ENCODE measurements around the gene PEX11G. TPM values are rescaled to one million over a fixed set of nuclear protein-coding genes. Genes with fewer than 3 reads are reported as not detected.

PEX11G gene
- total and polyA plus RNA-seq, 2 of the 8 experiments (the other 6 are each of a cell fraction or from before 2014, with no cell fraction given), result 2.1 to 4.3 TPM

- H4K8ac ChIP-seq (ENCODE audit: extremely low read depth, insufficient read depth, low read length), result no peak overlapping the region
- no peak overlapping the region for H3K4me3 ChIP-seq (ENCODE audit: extremely low read depth in 1 of 4, insufficient read depth in 2 of 4, low read depth in 3 of 4, low read length in 4 of 4)
- no peak overlapping the region for H3K27ac ChIP-seq (ENCODE audit: low read depth, low read length)
- no peak overlapping the region for H2BK120ac ChIP-seq (replicated peaks; ENCODE audit: low read depth, low read length)
- H3K56ac ChIP-seq (replicated peaks; ENCODE audit: insufficient read length, low read depth, low read length), result no peak overlapping the region
- no peak overlapping the region for H3K14ac ChIP-seq (ENCODE audit: insufficient read length)
- WGBS, 2 experiments (ENCODE audit: extremely low coverage in 1 of 2, insufficient coverage in 1 of 2, insufficient read length in 1 of 2, insufficient replicate concordance in 2 of 2, low coverage in 1 of 2, low lambda C conversion rate in 2 of 2, missing lambda C conversion rate in 1 of 2), result 93% methylated on average over 31 of the region's 31 CpGs; no CpG with 5 or more reads in 1 of the 2 experiments
- H2BK20ac ChIP-seq (ENCODE audit: low read length), result no peak overlapping the region
- H4K91ac ChIP-seq (replicated peaks; ENCODE audit: insufficient read length, low read length), result no peak overlapping the region
- no peak overlapping the region for H3K9ac ChIP-seq (replicated peaks in 1 of 4; ENCODE audit: extremely low read depth in 1 of 4, low read depth in 3 of 4, low read length in 3 of 4)
- no peak overlapping the region for H2BK15ac ChIP-seq (ENCODE audit: low read length)
- no peak overlapping the region for H4K5ac ChIP-seq (ENCODE audit: insufficient read length, low read depth, low read length)
- H3K9me3 ChIP-seq (ENCODE audit: insufficient read depth in 2 of 2, low read depth in 1 of 2, low read length in 1 of 2), result no peaks in the 10 kb centered on the region
- no peak overlapping the region for H2AFZ ChIP-seq (ENCODE audit: low read length)
- ChIA-PET POLR2A (ENCODE audit: partially characterized antibody) (interaction anchor here (0.8 to 1.3 kb wide), 2 partner anchors 12 to 30 kb away, joined by 3 read pairs; no protein-coding TSS in a partner anchor), CTCF (ENCODE audit: partially characterized antibody) (interaction anchor here (0.7 to 3.2 kb wide), 4 partner anchors 9 to 27 kb away, joined by 3 to 11 read pairs (median 4); a partner anchor contains a TSS)
- no peak for FAIRE-seq
- H3K4ac ChIP-seq (replicated peaks; ENCODE audit: insufficient read length, low read depth, low read length), result no peak overlapping the region
- H3K79me1 ChIP-seq (ENCODE audit: low read depth, low read length), result no peaks in the 10 kb centered on the region
- TF ChIP-seq POU5F1 (IDR thresholded peaks at IDR 0.05; ENCODE audit: low read depth, low read length) (no peak), TCF12 (IDR thresholded peaks at IDR 0.05; ENCODE audit: low read depth, low read length) (no peak)
- no peak overlapping the region for H2BK5ac ChIP-seq (ENCODE audit: low read depth, low read length)
- no peaks in the 10 kb centered on the region for H3K27me3 ChIP-seq (replicated peaks in 1 of 4; ENCODE audit: control insufficient read depth in 3 of 4, extremely low read depth in 1 of 4, insufficient read depth in 3 of 4, low read length in 3 of 4)
- no peaks in the 10 kb centered on the region; the same call in 1 of the 2 replicates for H3K23me2 ChIP-seq (ENCODE audit: low read depth, low read length)
- H3K4me2 ChIP-seq (ENCODE audit: insufficient read depth in 1 of 2, low read depth in 2 of 2, low read length in 2 of 2), result no peak overlapping the region
- no peaks in the 10 kb centered on the region for H3K4me1 ChIP-seq (replicated peaks in 1 of 4; ENCODE audit: control insufficient read depth in 3 of 4, insufficient read depth in 4 of 4, low read length in 3 of 4)
- H4K20me1 ChIP-seq (replicated peaks in 1 of 2; ENCODE audit: control insufficient read depth in 1 of 2, insufficient read depth in 2 of 2, low read length in 2 of 2), result peaks cover 0 to 4% of the 10 kb centered on the region in 2 experiments
- no peak for DNase-seq (ENCODE audit: low read depth in 1 of 2, low spot score in 2 of 2)
- no peak overlapping the region for H2BK12ac ChIP-seq (ENCODE audit: low read depth, low read length)
- peaks cover 0 to 21% (median 6%) of the 10 kb centered on the region in 4 experiments; a peak in 4 of 8 replicates for H3K36me3 ChIP-seq (ENCODE audit: control insufficient read depth in 2 of 4, insufficient read depth in 4 of 4, low read length in 3 of 4)
- H3K79me2 ChIP-seq (ENCODE audit: control insufficient read depth in 1 of 2, insufficient read depth in 2 of 2, low read length in 2 of 2), result no peaks in the 10 kb centered on the region
- no peak overlapping the region for H3K18ac ChIP-seq (ENCODE audit: extremely low read depth, low read length)
- no peak overlapping the region for H3K23ac ChIP-seq (ENCODE audit: insufficient read length)
- H2AK5ac ChIP-seq (ENCODE audit: low read depth, low read length), result no peak overlapping the region
Measured at GRCh38 chr19:7470540-7471305, 18.1 kb downstream of the PEX11G start.
